Tibial artery (tissue), 4 donors: ENCODE measurements around the gene GLS2.
"Not testable (repeated sequence)": the region's sequence is repeated elsewhere in the genome, so short reads cannot be mapped to it uniquely, and the experiment has no call there.

Experiments
- DNase-seq, 2 donors: peaks; one replicate each; pipeline ENCODE4 v3.0.0-alpha.2; 2019
- H3K27ac ChIP-seq, 2 donors: fragments of 200-600 bp; sonication (generic) in 1 of 2; 1 replicate in 1 of 2; 2 replicates in 1 of 2; pipeline ENCODE4 v1.5.1; 2018 to 2019; ENCODE audit warnings: mild to moderate bottlenecking in 1 of 2
- H3K27me3 ChIP-seq, 2 donors: fragments of 200-600 bp; sonication (generic) in 1 of 2; one replicate each; pipeline versions ENCODE4 v1.5.1 to v1.6.0; 2016 to 2019
- H3K36me3 ChIP-seq, 3 donors: fragments of 200-600 bp; sonication (generic) in 2 of 3; one replicate each; pipeline ENCODE4 v1.5.1; 2016 to 2019; ENCODE audit warnings: mild to moderate bottlenecking in 2 of 3
- H3K4me1 ChIP-seq, 4 donors: fragments of 200-600 bp; sonication (generic) in 2 of 4; 1 replicate in 3 of 4; 2 replicates in 1 of 4; pipeline ENCODE4 v1.5.1; 2016 to 2019
- H3K4me3 ChIP-seq, 2 donors: fragments of 200-600 bp; sonication (generic) in 1 of 2; 1 replicate in 1 of 2; 2 replicates in 1 of 2; pipeline ENCODE4 v1.5.1; 2018 to 2019; ENCODE audit warnings: mild to moderate bottlenecking in 2 of 2
- H3K9me3 ChIP-seq, 3 donors: fragments of 200-600 bp; sonication (generic) in 1 of 3; one replicate each; pipeline ENCODE4 v1.5.1; 2016 to 2019
- CTCF ChIP-seq, 2 experiments: fragments of 200-600 bp in 1 of 2; fragments of 450-650 bp in 1 of 2; IDR thresholded peaks; one replicate each; pipeline ENCODE4 v1.5.1; 2017 to 2019; ENCODE audit warnings: antibody characterized with exemption in 2 of 2, mild to moderate bottlenecking in 1 of 2, moderate library complexity in 1 of 2
- intact Hi-C: fragments of 100-400 bp; cut with DNase I; formaldehyde crosslinking; loops from one replicate; pipeline ENCODE4 v1.15.0; 2023; ENCODE audit warnings: low total_unique reads

GLS2 gene

GRCh38 chr12:56451147-56451546, 36.8 kb downstream of the GLS2 start:
- no peak overlapping the region for H3K4me3 ChIP-seq
- H3K27ac ChIP-seq = no peak overlapping the region
- peaks cover 0 to 11% (median 2%) of the 10 kb centered on the region in 4 donors for H3K4me1 ChIP-seq
- intact Hi-C loops = no loop called here
- H3K9me3 ChIP-seq = no peaks in the 10 kb centered on the region
- H3K36me3 ChIP-seq = no peaks in the 10 kb centered on the region
- H3K27me3 ChIP-seq = peaks cover 0 to 15% of the 10 kb centered on the region in 2 donors
- TF ChIP-seq CTCF (IDR thresholded peaks at IDR 0.05) = no peak
- no peak for DNase-seq

GRCh38 chr12:56450241-56450640, 37.7 kb downstream of the GLS2 start:
- DNase-seq = no peak
- no peaks in the 10 kb centered on the region for H3K36me3 ChIP-seq
- H3K4me3 ChIP-seq = no peak overlapping the region
- H3K9me3 ChIP-seq = no peaks in the 10 kb centered on the region
- H3K4me1 ChIP-seq = peaks cover 0 to 11% (median 2%) of the 10 kb centered on the region in 4 donors
- no peak for TF ChIP-seq CTCF (IDR thresholded peaks at IDR 0.05)
- H3K27ac ChIP-seq = no peak overlapping the region
- intact Hi-C loops = no loop called here
- H3K27me3 ChIP-seq = peaks cover 0 to 15% of the 10 kb centered on the region in 2 donors

- Histone ChIP-seq H3K27me3 (peaks cover 0 to 14% of the 10 kb centered on the region in 2 donors), H3K36me3 (no peaks in the 10 kb centered on the region), H3K27ac (peak overlapping the region; percentile 86), H3K4me3 (peak overlapping the region; percentile 60 to 89), H3K4me1 (peaks cover 0 to 11% (median 2%) of the 10 kb centered on the region in 4 donors), H3K9me3 (no peaks in the 10 kb centered on the region)
- DNase-seq = no peak
- TF ChIP-seq CTCF (IDR thresholded peaks at IDR 0.05) = no peak
- intact Hi-C loops = no loop called here
These were observed 38.4 kb downstream of the GLS2 start for GRCh38 chr12:56449622-56449984.

- H3K27me3 ChIP-seq = peaks cover 0 to 9% of the 10 kb centered on the region in 2 donors
- TF ChIP-seq CTCF (IDR thresholded peaks at IDR 0.05) = peak in 1 of 2 experiments; percentile 4
- H3K27ac ChIP-seq = peak within 1 kb of the TSS; percentile 86
- peak within 1 kb of the TSS; percentile 60 to 89 for H3K4me3 ChIP-seq
- peaks cover 0 to 11% (median 2%) of the 10 kb centered on the region in 4 donors for H3K4me1 ChIP-seq
- H3K36me3 ChIP-seq = no peaks in the 10 kb centered on the region
- peak; percentile 85 to 93 for DNase-seq
- intact Hi-C loops = no loop called here
- H3K9me3 ChIP-seq = no peaks in the 10 kb centered on the region
These were observed 38.9 kb downstream of the GLS2 start, which contains the start of gene TIMELESS for GRCh38 chr12:56448860-56449621. TIMELESS (minus strand) TSS chr12:56449426; CDS start chr12:56434170, 15,256 bp downstream.

- DNase-seq, H3K4me3 ChIP-seq, H3K36me3 ChIP-seq, H3K9me3 ChIP-seq, H3K4me1 ChIP-seq, H3K27ac ChIP-seq, intact Hi-C loops, H3K27me3 ChIP-seq: not testable (repeated sequence)
These were observed 44.8 kb downstream of the GLS2 start for GRCh38 chr12:56443208-56443607.

GRCh38 chr12:56437430-56438176, 50.4 kb downstream of the GLS2 start:
- no peak overlapping the region for H3K27ac ChIP-seq
- no peak for TF ChIP-seq CTCF (IDR thresholded peaks at IDR 0.05)
- H3K4me1 ChIP-seq = no peaks in the 10 kb centered on the region
- H3K36me3 ChIP-seq = peaks cover 0 to 4% (median 0%) of the 10 kb centered on the region in 3 donors
- intact Hi-C loops = no loop called here
- H3K9me3 ChIP-seq = no peaks in the 10 kb centered on the region
- H3K4me3 ChIP-seq = no peak overlapping the region
- no peak for DNase-seq
- H3K27me3 ChIP-seq = no peaks in the 10 kb centered on the region
